Measurements from ENCODE around the gene MRLN.

MRLN gene

GRCh38 chr10:59705931-59706330 is 47.3 kb downstream of the MRLN start:
- no peak for DNase-seq (ENCODE audit: low read depth in 2 of 2)

- no peak for DNase-seq (ENCODE audit: low read depth in 2 of 2)
These were observed 48.6 kb downstream of the MRLN start for GRCh38 chr10:59704630-59705029.

- DNase-seq (ENCODE audit: low read depth in 2 of 2) = no peak
These were observed 50.9 kb downstream of the MRLN start for GRCh38 chr10:59702347-59702746.

- DNase-seq (ENCODE audit: low read depth in 2 of 2) = no peak
These were observed 52.5 kb downstream of the MRLN start for GRCh38 chr10:59700709-59701108.

- no peak for DNase-seq (ENCODE audit: low read depth in 2 of 2)
These were observed 54.9 kb downstream of the MRLN start for GRCh38 chr10:59698326-59698725.

GRCh38 chr10:59695637-59696036 is 57.6 kb downstream of the MRLN start:
- DNase-seq (ENCODE audit: low read depth in 2 of 2) = no peak

GRCh38 chr10:59694936-59695335 is 58.3 kb downstream of the MRLN start:
- no peak for DNase-seq (ENCODE audit: low read depth in 2 of 2)

GRCh38 chr10:59692113-59692512 is 61.1 kb downstream of the MRLN start:
- DNase-seq (ENCODE audit: low read depth in 2 of 2) = no peak

GRCh38 chr10:59688921-59689351 is 64.3 kb downstream of the MRLN start:
- no peak for DNase-seq (ENCODE audit: low read depth in 2 of 2)

- DNase-seq (ENCODE audit: low read depth in 2 of 2) = no peak
These were observed 65.6 kb downstream of the MRLN start for GRCh38 chr10:59687657-59688056.

All from stimulated activated CD4-positive, alpha-beta T cell treated with anti-CD3 and anti-CD28 coated beads, Interleukin-15, amount 100 ng/mL, for 48 hours (primary cell).